ENCODE data around the gene KIAA0040. TPM values are rescaled to one million over a fixed set of nuclear protein-coding genes. Genes with fewer than 3 reads are reported as not detected.

KIAA0040 gene
- total RNA-seq, 1 donor from 2014 or later: 44.8 TPM

DNA sequence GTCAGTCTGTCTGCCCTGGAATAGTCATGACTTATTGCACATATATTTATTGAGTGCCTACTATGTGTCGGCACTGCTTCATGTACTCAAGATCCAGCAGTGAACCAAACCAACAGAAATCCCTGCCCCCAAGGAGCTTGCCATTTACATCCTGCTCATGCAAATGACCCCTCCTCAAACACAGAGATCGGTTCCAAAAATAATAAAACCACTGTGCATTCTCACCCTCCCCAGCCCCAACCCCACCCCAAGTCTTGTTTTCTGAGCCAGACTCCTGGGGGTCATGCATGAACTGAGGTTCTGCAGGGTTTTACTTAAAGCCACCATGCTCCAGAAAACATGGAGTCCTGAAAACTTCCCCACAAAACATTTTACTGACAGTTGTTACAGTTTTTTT is 61.9 kb downstream of the KIAA0040 start:
- intact Hi-C loops (cut with DNase I): no loop called here
- ATAC-seq: no peak
- Histone ChIP-seq H3K27me3 (no peaks in the 10 kb centered on the region), H3K27ac (no peak overlapping the region), H3K4me3 (no peak overlapping the region), H3K4me1 (peaks cover 39% of the 10 kb centered on the region), H3K36me3 (no peaks in the 10 kb centered on the region), H3K9me3 (no peaks in the 10 kb centered on the region)
- TF ChIP-seq, protein P1, sequence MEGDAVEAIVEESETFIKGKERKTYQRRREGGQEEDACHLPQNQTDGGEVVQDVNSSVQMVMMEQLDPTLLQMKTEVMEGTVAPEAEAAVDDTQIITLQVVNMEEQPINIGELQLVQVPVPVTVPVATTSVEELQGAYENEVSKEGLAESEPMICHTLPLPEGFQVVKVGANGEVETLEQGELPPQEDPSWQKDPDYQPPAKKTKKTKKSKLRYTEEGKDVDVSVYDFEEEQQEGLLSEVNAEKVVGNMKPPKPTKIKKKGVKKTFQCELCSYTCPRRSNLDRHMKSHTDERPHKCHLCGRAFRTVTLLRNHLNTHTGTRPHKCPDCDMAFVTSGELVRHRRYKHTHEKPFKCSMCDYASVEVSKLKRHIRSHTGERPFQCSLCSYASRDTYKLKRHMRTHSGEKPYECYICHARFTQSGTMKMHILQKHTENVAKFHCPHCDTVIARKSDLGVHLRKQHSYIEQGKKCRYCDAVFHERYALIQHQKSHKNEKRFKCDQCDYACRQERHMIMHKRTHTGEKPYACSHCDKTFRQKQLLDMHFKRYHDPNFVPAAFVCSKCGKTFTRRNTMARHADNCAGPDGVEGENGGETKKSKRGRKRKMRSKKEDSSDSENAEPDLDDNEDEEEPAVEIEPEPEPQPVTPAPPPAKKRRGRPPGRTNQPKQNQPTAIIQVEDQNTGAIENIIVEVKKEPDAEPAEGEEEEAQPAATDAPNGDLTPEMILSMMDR (IDR thresholded peaks at IDR 0.05): no peak
- no peak for DNase-seq

DNA sequence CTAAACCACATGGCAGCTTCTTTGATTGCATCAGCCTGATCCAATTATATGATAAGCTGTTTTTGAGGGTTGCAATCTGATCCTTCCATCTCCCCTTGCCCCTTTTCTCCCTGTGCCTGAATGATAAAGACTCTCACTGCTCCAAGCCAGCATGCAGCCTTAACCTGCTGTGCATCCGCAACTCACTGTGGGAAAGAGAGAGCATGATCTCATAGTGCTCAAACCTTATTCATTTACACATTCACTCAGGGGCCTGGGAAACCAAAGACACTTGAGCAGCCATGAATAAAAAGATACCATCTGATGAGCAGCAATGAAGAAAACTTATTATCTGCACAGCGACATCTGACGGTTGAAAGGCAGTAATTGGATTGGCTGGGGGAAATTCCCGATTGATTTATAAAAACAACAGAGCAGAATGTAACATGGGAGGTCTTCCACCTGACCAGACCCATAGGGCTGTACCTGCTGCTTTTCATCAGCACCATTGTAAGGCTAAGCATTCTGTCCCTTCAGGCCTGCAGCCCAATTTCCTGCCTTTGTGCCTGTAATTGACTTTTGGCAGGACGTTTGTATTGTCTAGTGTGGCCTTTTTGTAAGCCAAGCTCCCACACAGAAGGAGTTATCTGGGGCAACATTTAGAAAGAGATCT is 62.5 kb downstream of the KIAA0040 start:
- Histone ChIP-seq H3K27ac (peak overlapping the region; percentile 78), H3K9me3 (no peaks in the 10 kb centered on the region), H3K36me3 (no peaks in the 10 kb centered on the region), H3K4me1 (peaks cover 39% of the 10 kb centered on the region), H3K4me3 (no peak overlapping the region), H3K27me3 (no peaks in the 10 kb centered on the region)
- ATAC-seq (no peak), DNase-seq (no peak)
- TF ChIP-seq, protein P1 (IDR thresholded peaks at IDR 0.05): no peak
- intact Hi-C loops (cut with DNase I): no loop called here

DNA sequence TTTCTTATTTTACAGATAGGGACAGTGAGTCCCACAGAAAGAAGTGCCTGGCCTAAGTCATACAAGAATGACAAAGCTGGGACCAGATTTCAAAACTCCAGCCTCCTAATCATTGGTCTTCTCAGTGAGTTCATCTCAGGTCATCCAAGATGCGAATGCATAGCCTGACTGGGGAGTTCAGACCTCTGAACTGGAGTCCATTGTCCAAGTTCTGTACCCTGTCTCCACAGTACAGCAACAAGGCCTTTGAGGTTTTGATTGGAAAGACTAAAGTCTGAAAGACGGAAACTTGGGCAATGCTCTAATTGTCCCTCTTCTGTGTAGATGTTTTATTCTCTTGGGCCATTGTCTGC is 63.0 kb downstream of the KIAA0040 start:
- ATAC-seq (no peak), DNase-seq (no peak)
- no peak overlapping the region for H3K4me3 ChIP-seq
- no peaks in the 10 kb centered on the region for H3K27me3 ChIP-seq
- H3K36me3 ChIP-seq: no peaks in the 10 kb centered on the region
- no peaks in the 10 kb centered on the region for H3K9me3 ChIP-seq
- peak overlapping the region; percentile 78 for H3K27ac ChIP-seq
- TF ChIP-seq, protein P1 (IDR thresholded peaks at IDR 0.05): no peak
- H3K4me1 ChIP-seq: peaks cover 44% of the 10 kb centered on the region
- intact Hi-C loops (cut with DNase I): no loop called here

DNA sequence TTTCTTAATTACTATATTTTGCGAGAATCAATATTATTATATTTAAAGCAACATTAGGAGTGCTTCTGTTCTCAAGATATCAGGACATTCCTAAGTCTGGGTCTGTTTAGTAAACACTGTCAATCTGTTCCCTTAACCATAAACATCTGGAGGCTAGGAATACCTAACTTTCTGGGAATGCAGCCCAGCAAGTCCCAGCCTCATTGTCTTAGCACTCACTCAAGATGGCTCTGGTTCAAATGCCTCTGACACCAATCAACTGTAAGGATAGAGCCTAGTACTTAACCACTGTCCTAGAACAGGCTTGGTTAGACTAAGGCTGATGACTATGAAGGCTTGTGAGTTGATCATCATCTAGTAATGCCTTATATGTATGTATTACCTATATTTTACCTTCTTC is 63.4 kb downstream of the KIAA0040 start:
- intact Hi-C loops (cut with DNase I): no loop called here
- Histone ChIP-seq H3K4me3 (no peak overlapping the region), H3K9me3 (no peaks in the 10 kb centered on the region), H3K36me3 (no peaks in the 10 kb centered on the region), H3K27me3 (no peaks in the 10 kb centered on the region), H3K27ac (peak overlapping the region; percentile 78), H3K4me1 (peaks cover 44% of the 10 kb centered on the region)
- TF ChIP-seq, protein P1 (IDR thresholded peaks at IDR 0.05): no peak
- DNase-seq (no peak), ATAC-seq (peak; percentile 44)

DNA sequence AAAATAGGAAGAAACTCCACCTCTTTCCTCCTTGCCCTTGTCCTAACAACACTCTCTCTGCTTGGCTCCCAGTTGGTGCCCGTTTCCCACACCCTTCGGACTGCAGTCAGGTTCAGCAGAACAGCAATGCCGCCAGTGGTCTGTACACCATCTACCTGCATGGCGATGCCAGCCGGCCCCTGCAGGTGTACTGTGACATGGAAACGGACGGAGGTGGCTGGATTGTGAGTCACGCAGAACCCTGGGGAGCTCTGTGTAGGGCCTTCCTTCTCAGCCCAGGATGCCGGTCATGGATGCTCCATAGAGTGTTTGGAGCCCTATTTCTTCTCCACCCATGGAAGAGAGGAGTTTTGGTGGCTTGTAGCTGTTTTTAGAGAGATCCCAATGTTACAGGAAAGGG is 64.1 kb downstream of the KIAA0040 start:
- Histone ChIP-seq H3K27ac (peak overlapping the region; percentile 78), H3K9me3 (no peaks in the 10 kb centered on the region), H3K4me3 (no peak overlapping the region), H3K27me3 (no peaks in the 10 kb centered on the region), H3K4me1 (peaks cover 44% of the 10 kb centered on the region), H3K36me3 (no peaks in the 10 kb centered on the region)
- DNase-seq (no peak), ATAC-seq (no peak)
- intact Hi-C loops (cut with DNase I): no loop called here
- TF ChIP-seq, protein P1 (IDR thresholded peaks at IDR 0.05): no peak

DNA sequence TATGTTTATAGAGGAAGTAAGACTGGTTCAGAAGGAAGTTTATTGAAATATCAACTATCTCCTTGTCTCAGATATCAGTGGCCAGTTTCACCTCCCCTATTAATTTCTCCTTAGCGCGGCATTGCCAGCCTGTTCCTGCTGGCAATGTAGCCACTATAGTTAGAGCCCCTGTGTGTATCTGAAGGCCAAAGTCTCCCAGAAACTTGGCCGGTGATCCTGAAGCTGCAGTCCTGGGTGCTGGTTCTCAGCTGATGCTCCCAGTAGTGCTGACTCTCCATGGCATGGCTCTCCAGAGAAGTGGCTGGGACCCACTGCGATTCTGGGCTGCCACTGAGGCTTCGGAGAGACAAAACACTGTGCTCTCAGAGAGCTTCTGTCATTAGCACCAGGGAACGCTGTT is 65.0 kb downstream of the KIAA0040 start:
- TF ChIP-seq, protein P1 (IDR thresholded peaks at IDR 0.05): no peak
- Histone ChIP-seq H3K4me1 (peaks cover 44% of the 10 kb centered on the region), H3K36me3 (no peaks in the 10 kb centered on the region), H3K27me3 (no peaks in the 10 kb centered on the region), H3K4me3 (no peak overlapping the region), H3K27ac (peak overlapping the region; percentile 78), H3K9me3 (no peaks in the 10 kb centered on the region)
- no peak for ATAC-seq
- intact Hi-C loops (cut with DNase I): no loop called here
- DNase-seq: no peak
